Omental fat pad (tissue), 4 donors: ENCODE results near the gene CCS. TPM values are rescaled to one million over a fixed set of nuclear protein-coding genes. Genes with fewer than 3 reads are reported as not detected.

Experiments used
- ATAC-seq: fragments of 150-250 bp; one replicate; pipeline ENCODE4 v1.9.1; 2016; ENCODE audit warnings: mild to moderate bottlenecking, moderate library complexity; ENCODE audit not compliant: low FRiP score
- DNase-seq: peaks from one replicate; pipeline ENCODE4 v3.0.0-alpha.2; 2019; ENCODE audit warnings: low spot score
- total RNA-seq, 4 donors: library from RNA; depleted of rRNA; stranded (reverse); fragments of >200 nt; gene quantifications; one replicate each; pipeline ENCODE4 v1.1.0, GENCODE V29; 2016
- TF ChIP-seq, protein P1 (sequence below), 3 donors: fragments of 450-650 bp; IDR thresholded peaks; one replicate each; pipeline ENCODE4 v1.5.1; 2016 to 2017; ENCODE audit warnings: antibody characterized with exemption in 3 of 3, mild to moderate bottlenecking in 3 of 3, moderate library complexity in 2 of 3

CCS gene
- total RNA-seq, 4 donors from 2014 or later = 19.0 to 42.4 (median 21.7) TPM

- DNase-seq (no peak), ATAC-seq (no peak)
- TF ChIP-seq, protein P1, sequence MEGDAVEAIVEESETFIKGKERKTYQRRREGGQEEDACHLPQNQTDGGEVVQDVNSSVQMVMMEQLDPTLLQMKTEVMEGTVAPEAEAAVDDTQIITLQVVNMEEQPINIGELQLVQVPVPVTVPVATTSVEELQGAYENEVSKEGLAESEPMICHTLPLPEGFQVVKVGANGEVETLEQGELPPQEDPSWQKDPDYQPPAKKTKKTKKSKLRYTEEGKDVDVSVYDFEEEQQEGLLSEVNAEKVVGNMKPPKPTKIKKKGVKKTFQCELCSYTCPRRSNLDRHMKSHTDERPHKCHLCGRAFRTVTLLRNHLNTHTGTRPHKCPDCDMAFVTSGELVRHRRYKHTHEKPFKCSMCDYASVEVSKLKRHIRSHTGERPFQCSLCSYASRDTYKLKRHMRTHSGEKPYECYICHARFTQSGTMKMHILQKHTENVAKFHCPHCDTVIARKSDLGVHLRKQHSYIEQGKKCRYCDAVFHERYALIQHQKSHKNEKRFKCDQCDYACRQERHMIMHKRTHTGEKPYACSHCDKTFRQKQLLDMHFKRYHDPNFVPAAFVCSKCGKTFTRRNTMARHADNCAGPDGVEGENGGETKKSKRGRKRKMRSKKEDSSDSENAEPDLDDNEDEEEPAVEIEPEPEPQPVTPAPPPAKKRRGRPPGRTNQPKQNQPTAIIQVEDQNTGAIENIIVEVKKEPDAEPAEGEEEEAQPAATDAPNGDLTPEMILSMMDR (IDR thresholded peaks at IDR 0.05) = no peak
Observed at GRCh38 chr11:66547662-66548009, 45.3 kb upstream of the CCS start.

DNA sequence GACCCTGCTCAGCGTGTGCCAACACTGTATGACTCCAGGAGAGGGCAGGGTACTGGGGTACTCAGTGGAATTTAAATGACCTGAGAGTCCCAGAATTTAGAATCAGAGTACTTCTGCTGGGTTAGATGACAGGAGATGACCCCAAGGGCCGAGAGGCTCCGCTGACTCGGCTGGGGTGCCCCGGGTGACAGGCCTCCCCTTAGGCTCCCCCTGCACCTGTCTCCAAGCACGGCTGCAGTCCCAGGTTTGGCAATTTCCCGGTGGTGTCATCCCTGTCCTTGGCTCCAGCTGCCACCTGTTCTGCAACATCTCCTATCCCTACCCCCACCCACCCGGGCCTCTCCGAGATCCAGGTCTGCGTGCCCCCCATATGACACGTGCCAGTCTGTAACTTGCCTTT is 44.9 kb upstream of the CCS start:
- DNase-seq (no peak), ATAC-seq (no peak)

GRCh38 chr11:66548774-66549630 is 44.0 kb upstream of the CCS start:
- ATAC-seq (no peak), DNase-seq (no peak)
- TF ChIP-seq, protein P1 (IDR thresholded peaks at IDR 0.05) = no peak

More for the DNA sequence above, 44.9 kb upstream of the CCS start:
- TF ChIP-seq, protein P1 (IDR thresholded peaks at IDR 0.05) = no peak

DNA sequence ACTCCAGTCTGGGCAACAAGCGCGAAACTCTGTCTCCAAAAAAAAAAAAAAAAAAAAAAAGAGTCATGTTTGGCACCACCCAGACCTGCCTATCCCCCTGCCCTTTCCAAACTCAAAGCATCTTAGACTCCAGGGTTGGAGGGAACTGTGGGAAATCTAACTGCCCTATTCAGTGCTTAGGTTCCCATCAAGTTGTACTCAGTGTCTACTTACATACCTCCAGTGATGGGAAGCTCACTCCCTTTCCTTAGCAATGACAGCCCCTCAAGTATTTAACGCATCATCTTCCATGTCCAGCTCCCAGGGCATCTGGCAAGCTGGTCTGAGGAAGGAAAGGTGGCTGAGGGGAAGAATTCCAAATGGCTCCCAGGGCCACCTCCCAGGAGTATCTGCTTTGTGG is 43.3 kb upstream of the CCS start:
- DNase-seq = no peak
- TF ChIP-seq, protein P1 (IDR thresholded peaks at IDR 0.05) = no peak
- ATAC-seq = no peak

- ATAC-seq = no peak
- DNase-seq = no peak
- TF ChIP-seq, protein P1 (IDR thresholded peaks at IDR 0.05) = no peak
Observed at GRCh38 chr11:66550887-66551286, 42.1 kb upstream of the CCS start.

DNA sequence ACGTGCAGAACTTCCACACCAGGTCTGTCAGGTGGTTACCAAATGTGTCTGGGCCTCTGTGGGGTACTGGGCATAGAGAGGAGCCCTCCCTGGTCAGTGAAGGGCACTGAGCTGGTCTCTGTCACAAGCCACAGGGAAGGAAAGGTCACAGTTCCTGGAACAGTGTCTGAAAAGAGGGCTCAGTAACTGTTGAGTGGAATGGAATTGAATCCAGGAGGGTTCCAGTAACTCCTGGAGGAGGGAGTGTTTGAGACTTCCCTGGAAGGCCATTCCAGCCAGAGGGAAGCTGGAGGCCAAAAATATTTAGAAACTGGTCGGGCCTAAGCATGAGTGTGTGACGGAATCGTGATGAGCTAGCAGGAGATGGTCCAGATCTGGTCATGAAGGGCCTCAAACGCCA is 38.4 kb upstream of the CCS start:
- TF ChIP-seq, protein P1 (IDR thresholded peaks at IDR 0.05) = no peak

DNA sequence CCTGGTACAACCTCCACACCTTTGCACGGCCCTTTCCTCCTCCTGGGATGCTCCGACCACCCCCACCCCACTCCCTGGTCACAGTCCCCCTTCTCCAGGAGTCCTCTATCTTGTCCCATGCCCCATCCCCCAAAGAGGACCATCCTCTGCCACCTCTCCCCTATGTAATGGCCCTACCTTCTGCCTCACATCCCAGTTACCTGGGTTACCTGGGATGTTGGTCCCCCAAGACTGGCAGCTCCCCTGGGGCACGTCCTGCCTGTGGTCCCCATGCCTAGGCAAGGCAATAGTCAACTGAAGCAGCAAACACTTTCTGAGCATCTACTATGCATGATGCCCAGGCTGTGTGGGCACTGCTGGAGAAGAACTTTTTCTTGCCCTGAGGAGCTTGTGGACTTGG is 37.6 kb upstream of the CCS start:
- DNase-seq (no peak), ATAC-seq (no peak)
- TF ChIP-seq, protein P1 (IDR thresholded peaks at IDR 0.05) = no peak

More for the DNA sequence above, 38.4 kb upstream of the CCS start:
- DNase-seq = no peak
- ATAC-seq = no peak
